Measurements from ENCODE around the gene SLC39A3.

DNA sequence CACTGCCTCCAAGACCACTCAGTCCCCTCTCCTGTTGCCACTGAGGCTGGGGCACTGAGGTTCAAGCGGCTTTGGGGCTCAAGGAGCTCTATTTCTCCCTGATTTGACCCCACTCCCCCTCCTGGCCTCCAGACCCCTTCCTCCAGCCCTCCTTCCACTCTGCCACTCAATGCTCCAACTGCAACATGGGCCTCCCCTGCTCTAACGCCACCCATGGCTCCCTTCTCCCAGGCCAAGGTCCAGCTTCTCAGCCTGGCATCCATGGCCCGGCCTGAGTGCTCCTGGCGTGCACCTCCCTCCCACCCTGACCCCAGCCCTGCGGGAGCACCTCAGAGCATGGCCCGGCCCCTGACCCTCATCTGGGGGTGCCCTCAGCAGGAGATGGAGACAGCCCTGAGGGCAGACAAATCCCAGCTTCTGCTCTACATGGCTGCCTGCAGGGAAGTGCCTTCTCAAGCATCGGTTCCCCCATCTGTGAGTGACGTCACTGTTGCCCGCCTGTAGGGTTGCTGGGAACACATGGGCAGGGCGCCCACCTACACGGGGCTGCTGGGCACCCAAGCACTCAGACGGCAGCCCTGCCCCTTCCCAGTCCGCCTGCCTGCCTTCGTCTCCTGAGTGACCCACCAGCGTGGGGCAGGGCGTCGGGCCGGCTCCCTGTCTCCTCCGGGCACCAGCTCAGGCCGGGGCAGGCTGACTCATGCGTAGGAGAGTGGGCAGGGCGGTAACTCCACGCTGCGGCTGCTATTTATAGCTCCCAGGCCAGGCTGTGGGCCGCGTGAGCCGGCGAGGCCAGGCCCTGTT, 17.1 kb downstream of the SLC39A3 start:
- TF ChIP-seq, protein P1, sequence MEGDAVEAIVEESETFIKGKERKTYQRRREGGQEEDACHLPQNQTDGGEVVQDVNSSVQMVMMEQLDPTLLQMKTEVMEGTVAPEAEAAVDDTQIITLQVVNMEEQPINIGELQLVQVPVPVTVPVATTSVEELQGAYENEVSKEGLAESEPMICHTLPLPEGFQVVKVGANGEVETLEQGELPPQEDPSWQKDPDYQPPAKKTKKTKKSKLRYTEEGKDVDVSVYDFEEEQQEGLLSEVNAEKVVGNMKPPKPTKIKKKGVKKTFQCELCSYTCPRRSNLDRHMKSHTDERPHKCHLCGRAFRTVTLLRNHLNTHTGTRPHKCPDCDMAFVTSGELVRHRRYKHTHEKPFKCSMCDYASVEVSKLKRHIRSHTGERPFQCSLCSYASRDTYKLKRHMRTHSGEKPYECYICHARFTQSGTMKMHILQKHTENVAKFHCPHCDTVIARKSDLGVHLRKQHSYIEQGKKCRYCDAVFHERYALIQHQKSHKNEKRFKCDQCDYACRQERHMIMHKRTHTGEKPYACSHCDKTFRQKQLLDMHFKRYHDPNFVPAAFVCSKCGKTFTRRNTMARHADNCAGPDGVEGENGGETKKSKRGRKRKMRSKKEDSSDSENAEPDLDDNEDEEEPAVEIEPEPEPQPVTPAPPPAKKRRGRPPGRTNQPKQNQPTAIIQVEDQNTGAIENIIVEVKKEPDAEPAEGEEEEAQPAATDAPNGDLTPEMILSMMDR (IDR thresholded peaks at IDR 0.05) = no peak
- no peak for TF ChIP-seq ZFX (IDR thresholded peaks at IDR 0.05; ENCODE audit: borderline replicate concordance)
